HG03103 (cell line): ENCODE results near the gene F5.

Source experiments
- ATAC-seq: cut with Tn5 transposase; IDR thresholded peaks from one replicate; pipeline ENCODE4 v1.9.1; 2021; ENCODE audit warnings: low read depth; ENCODE audit not compliant: unreplicated experiment

F5 gene

DNA sequence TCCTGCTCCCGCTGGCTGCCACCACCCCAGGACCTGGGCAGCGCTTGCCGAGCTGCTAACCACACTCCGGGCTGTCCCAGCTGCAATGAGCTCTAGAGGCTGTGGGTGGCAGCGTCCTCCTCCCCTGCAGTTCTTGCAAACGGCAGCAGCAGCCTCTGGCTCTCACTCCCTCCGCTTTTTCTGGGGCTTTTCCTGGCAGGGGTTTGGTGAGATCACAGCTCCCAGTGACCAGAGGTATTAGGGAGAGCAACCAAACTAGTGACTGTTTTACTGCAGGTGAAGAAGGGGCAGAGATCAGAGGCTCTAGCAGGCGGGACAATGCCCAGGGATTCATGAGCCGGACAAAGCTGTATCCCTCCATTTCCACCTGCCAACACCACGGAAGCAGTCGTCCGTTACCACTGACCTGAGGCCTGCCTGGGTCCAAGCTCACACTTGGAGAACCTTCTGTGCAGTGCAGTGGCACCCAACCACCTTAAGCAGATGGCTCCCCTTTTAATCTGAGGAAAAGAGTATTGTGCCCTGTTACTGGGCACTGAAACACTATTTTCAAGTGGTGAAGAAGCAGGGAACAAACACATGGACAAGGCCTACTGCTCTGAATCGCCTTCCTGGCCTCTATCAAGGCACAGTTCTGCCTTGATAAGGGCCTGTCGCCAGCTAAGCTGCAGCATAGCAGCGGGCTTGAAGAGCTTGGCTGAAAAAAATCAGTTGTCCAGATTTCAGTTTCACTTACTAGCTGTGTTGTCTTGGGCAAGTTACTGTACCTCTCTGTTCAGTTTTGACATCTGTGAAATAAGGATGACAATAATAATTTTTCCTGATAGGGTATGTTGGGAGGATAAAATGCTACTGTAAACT, at the start of gene F5:
Gene F5 (minus strand): TSS at position 87 of the 861 bp plus-strand sequence. CDS start 95 bp downstream, outside the sequence.
- peak; percentile 95 for ATAC-seq

GRCh38 chr1:169634877-169635276, 48.6 kb upstream of the F5 start:
- no peak for ATAC-seq

DNA sequence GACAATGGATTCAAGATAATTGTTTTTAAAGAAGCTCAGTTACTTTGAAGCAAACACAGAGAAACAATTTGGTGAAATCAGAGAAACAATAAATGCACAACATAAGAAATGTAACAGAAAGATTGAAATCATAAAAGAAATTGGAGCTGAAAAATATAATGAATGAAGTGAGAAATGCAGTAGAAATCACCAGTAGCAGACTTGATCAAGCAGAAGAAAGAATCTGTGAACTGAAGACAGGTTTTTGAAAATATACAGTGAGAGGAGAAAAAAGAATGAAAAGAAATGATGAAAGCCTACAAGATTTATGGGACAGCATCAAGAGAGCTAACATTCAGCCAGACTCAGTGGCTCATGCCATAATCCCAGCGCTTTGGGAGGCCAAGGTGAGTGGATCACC, 47.9 kb upstream of the F5 start:
- ATAC-seq = no peak

GRCh38 chr1:169631249-169631648, 45.0 kb upstream of the F5 start:
- ATAC-seq = no peak

DNA sequence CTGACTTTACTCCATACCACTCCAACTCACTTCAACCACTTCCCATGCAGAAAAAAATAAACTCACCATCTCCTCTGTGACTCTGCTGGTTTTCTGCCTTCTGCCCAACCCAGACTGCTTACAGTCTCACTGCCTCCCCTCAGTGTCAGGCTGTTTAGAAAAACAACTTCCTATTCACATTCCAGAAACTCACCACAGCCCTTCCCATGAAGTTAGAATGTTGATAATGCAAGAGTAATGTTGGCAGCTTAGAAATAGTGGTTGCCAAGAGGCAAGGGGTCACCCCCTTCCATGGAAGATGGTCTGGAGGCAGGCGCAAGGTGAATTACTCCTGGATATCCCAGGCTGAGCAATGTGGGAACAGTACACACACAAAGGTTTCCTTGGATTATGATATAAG, 43.7 kb upstream of the F5 start, which contains the start of gene SELP:
Gene SELP (minus strand): TSS at position 119 of the 400 bp plus-strand sequence. CDS start 50 bp downstream, at position 69.
- ATAC-seq = no peak

- ATAC-seq = no peak
Observed at GRCh38 chr1:169624912-169625311, 38.6 kb upstream of the F5 start.

DNA sequence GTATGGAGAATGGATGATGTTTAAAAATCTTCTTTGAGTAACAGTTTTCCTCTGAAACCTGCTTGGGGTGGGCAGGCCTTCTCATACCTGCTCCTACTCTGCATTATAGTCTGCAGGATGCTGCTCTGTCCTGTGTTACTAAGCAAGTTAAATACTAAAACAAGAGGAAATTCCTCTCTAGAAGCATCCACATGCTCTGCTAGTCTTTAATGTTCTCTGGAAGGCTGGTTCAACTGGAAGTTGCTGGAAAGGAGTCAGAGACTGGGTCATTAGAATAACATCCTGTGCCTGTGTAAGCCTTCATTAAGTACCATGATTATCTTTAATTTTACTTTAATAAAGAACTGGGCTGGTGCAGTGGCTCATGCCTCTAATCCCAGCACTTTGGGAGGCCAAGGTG, 37.8 kb upstream of the F5 start:
- no peak for ATAC-seq

DNA sequence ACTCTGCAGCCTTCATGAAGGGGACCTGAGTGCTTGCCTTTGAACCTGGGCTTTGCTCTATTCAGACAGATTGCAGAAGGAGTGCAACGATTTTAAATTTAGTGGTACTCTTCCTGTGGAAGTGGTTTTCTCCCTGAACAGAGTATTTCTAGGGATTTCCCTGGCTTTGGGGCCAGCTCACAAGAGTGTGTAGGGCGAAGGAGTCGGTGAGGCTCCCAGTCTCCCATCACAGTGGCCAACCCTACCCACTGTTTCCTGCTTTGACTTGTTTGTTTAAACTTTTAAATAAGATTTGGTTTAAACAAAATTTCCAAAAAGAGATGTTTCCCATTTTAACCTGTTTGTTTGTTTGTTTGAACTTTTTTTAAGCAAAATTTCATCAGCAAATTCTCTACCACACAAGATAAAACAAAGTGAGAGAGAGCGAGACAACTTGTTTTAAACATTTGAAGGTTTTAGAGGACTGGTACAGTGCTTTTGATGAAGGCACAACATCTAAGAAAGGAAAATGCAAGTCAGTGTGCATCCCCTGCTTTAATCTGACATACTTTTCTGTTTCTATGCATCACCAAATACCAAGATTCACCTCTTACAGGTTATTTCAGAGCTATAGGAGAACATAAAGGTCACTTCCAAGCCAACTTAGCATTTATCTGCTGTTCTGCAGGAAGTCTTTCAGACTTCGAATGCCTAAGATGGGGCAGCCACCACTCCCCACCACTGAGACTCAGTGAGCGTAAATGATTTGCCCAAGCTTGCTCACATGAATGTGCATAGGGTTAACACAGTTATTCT, 37.0 kb upstream of the F5 start:
- no peak for ATAC-seq

DNA sequence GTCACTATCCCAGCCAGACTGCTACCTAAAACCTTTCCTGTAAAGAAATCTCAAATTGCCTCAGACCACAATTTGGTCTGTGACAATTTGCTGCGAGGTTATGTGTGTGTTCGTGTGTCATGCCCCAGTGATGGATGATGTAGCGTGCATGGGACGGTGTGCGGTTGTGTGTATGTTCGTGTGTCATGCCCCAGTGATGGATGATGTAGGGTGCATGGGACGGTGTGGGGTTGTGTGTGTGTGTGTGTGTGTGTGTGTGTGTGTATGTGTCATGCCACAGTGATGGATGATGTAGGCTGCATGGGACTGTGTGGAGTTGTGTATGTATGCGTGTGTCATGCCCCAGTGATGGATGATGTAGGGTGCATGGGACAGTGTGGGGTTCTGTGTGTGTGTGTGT, 34.3 kb upstream of the F5 start:
- ATAC-seq = no peak

DNA sequence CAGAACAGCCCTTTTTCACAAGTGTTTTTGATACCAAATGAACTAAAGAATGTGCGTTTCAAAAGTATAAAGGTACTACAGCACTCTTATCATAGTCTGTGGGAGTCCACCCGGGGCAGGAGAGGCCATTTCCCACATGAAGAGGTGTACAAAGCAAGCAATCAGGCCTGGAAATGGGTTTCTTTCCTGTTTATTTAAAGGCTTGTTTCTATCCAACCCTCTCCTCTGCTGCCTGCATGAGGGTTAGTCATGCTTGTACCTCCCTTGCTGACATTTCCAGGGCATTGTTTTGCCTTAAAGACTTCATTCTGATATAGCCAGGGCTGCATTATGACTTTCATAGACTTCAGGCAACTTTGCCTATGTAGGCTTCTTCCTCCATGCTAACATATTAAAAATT, 32.1 kb upstream of the F5 start:
- no peak for ATAC-seq

GRCh38 chr1:169615803-169616202, 29.5 kb upstream of the F5 start:
- ATAC-seq = no peak

- ATAC-seq = no peak
Observed at GRCh38 chr1:169610858-169611257, 24.6 kb upstream of the F5 start.

DNA sequence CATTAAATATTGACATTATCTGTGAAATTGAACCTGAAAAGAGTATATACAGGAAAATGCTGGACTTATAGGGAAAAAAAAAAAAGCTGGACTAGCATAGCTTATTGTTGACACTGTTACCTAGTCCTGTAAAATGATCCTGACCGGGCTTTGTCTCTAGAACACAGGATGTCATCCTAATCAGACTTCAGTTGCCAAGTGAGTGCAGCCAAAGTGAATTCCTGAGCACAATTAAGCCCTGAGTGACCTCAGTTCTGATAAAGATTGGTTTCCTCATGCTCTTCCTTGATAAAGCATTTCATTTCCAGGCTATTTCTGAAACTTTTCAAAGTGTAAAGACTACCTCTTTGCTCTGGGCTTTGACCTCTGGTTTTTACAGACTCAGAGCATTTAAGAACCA, 23.8 kb upstream of the F5 start:
- ATAC-seq = no peak

GRCh38 chr1:169608226-169608625, 21.9 kb upstream of the F5 start:
- no peak for ATAC-seq

- ATAC-seq = no peak
Observed at GRCh38 chr1:169604781-169605560, 18.7 kb upstream of the F5 start.

GRCh38 chr1:169601096-169601881, 15.0 kb upstream of the F5 start:
- ATAC-seq = no peak

GRCh38 chr1:169595764-169596711, 9.8 kb upstream of the F5 start:
- no peak for ATAC-seq

DNA sequence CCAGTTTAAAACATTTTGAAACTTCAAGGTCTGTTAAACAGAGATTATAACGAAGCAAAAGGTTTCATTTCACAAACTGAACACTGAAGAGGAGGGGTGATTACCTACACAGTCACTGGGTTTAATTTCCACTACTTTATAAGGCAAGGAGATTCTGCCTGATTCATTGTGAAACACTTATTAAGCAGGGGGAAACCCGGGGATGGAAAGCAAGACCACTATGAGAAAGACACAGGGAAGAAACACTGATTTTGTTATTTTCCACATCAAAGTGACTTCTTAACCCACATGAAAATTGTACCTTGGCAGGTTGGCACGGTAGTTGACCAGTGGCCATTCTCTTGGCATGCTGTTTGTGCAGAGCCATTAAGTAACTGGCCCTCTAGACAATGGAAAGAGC, 8.1 kb upstream of the F5 start:
- no peak for ATAC-seq

- no peak for ATAC-seq
Observed at GRCh38 chr1:169590932-169591331, 4.7 kb upstream of the F5 start.
